ENCODE results near the gene SGK1. TPM values are rescaled to one million over a fixed set of nuclear protein-coding genes. Genes with fewer than 3 reads are reported as not detected.

Gene SGK1
- total RNA-seq, 1 experiment from 2014 or later = 95.2 TPM

- POLR2A ChIA-PET (ENCODE audit: unreplicated experiment) = no interaction called here
- Histone ChIP-seq H3K27me3 (ENCODE audit: low read length) (no peaks in the 10 kb centered on the region), H3K36me3 (ENCODE audit: low read depth, low read length) (no peaks in the 10 kb centered on the region), H3K9me3 (ENCODE audit: low read length) (no peaks in the 10 kb centered on the region), H2AFZ (ENCODE audit: low read length) (no peak overlapping the region), H3K79me2 (ENCODE audit: low read length) (no peaks in the 10 kb centered on the region), H4K20me1 (ENCODE audit: low read length) (no peaks in the 10 kb centered on the region), H3K27ac (ENCODE audit: low read length) (no peak overlapping the region), H3K9ac (ENCODE audit: low read length) (no peak overlapping the region), H3K4me1 (ENCODE audit: insufficient read depth, low read length) (no peaks in the 10 kb centered on the region), H3F3A (ENCODE audit: low read length, unreplicated experiment) (no peaks in the 10 kb centered on the region), H3K9me2 (replicated peaks; ENCODE audit: low read length) (no peaks in the 10 kb centered on the region), H3K4me2 (ENCODE audit: low read length) (no peak overlapping the region), H3K4me3 (ENCODE audit: low read length) (no peak overlapping the region)
- DNase-seq (no peak), ATAC-seq (no peak)
- intact Hi-C loops (cut with micrococcal nuclease) = no loop called here
- BruUV-seq (replicated peaks) = no TSS peak
- CTCF ChIA-PET = no interaction called here
- no peak for TF ChIP-seq EZH2 (IDR thresholded peaks at IDR 0.05; ENCODE audit: low read length, unreplicated experiment)
- no peak for TF ChIP-seq CTCF (conservative IDR thresholded peaks at IDR 0.05; ENCODE audit: low read depth, low read length)
- no peak for TF ChIP-seq EZH2phosphoT487 (IDR thresholded peaks at IDR 0.05; ENCODE audit: borderline replicate concordance, low read length)
Observed at GRCh38 chr6:134187751-134188150, 130.2 kb downstream of the SGK1 start.

GRCh38 chr6:134187154-134187553, 130.8 kb downstream of the SGK1 start:
- ATAC-seq = no peak
- BruUV-seq (replicated peaks) = no TSS peak
- CTCF ChIA-PET = no interaction called here

GRCh38 chr6:134186355-134186754, 131.6 kb downstream of the SGK1 start:
- H2AFZ ChIP-seq (ENCODE audit: low read length) = no peak overlapping the region
- no peak overlapping the region for H3K9ac ChIP-seq (ENCODE audit: low read length)
- no peaks in the 10 kb centered on the region for H3K27me3 ChIP-seq (ENCODE audit: low read length)
- ATAC-seq = no peak
- no peaks in the 10 kb centered on the region for H3K9me3 ChIP-seq (ENCODE audit: low read length)
- H3F3A ChIP-seq (ENCODE audit: low read length, unreplicated experiment) = no peaks in the 10 kb centered on the region
- CTCF ChIA-PET = no interaction called here
- no TSS peak for BruUV-seq (replicated peaks)
- H3K9me2 ChIP-seq (replicated peaks; ENCODE audit: low read length) = no peaks in the 10 kb centered on the region
- TF ChIP-seq EZH2phosphoT487 (IDR thresholded peaks at IDR 0.05; ENCODE audit: borderline replicate concordance, low read length) (no peak), EZH2 (IDR thresholded peaks at IDR 0.05; ENCODE audit: low read length, unreplicated experiment) (no peak), CTCF (conservative IDR thresholded peaks at IDR 0.05; ENCODE audit: low read depth, low read length) (no peak)
- POLR2A ChIA-PET (ENCODE audit: unreplicated experiment) = no interaction called here
- H3K27ac ChIP-seq (ENCODE audit: low read length) = no peak overlapping the region
- H3K4me2 ChIP-seq (ENCODE audit: low read length) = no peak overlapping the region
- no peaks in the 10 kb centered on the region for H3K36me3 ChIP-seq (ENCODE audit: low read depth, low read length)
- H3K79me2 ChIP-seq (ENCODE audit: low read length) = no peaks in the 10 kb centered on the region
- intact Hi-C loops (cut with micrococcal nuclease) = no loop called here
- no peak overlapping the region for H3K4me3 ChIP-seq (ENCODE audit: low read length)
- no peaks in the 10 kb centered on the region for H3K4me1 ChIP-seq (ENCODE audit: insufficient read depth, low read length)
- DNase-seq = no peak
- no peaks in the 10 kb centered on the region for H4K20me1 ChIP-seq (ENCODE audit: low read length)

More at GRCh38 chr6:134187154-134187553, 130.8 kb downstream of the SGK1 start:
- H3K4me3 ChIP-seq (ENCODE audit: low read length) = no peak overlapping the region
- TF ChIP-seq CTCF (conservative IDR thresholded peaks at IDR 0.05; ENCODE audit: low read depth, low read length) = no peak
- no peak for TF ChIP-seq EZH2phosphoT487 (IDR thresholded peaks at IDR 0.05; ENCODE audit: borderline replicate concordance, low read length)
- no peak for TF ChIP-seq EZH2 (IDR thresholded peaks at IDR 0.05; ENCODE audit: low read length, unreplicated experiment)
- no peak overlapping the region for H3K27ac ChIP-seq (ENCODE audit: low read length)
- H4K20me1 ChIP-seq (ENCODE audit: low read length) = no peaks in the 10 kb centered on the region
- no peak for DNase-seq
- no peaks in the 10 kb centered on the region for H3K9me3 ChIP-seq (ENCODE audit: low read length)
- intact Hi-C loops (cut with micrococcal nuclease) = no loop called here
- no peaks in the 10 kb centered on the region for H3K9me2 ChIP-seq (replicated peaks; ENCODE audit: low read length)
- H3K79me2 ChIP-seq (ENCODE audit: low read length) = no peaks in the 10 kb centered on the region
- H3K4me1 ChIP-seq (ENCODE audit: insufficient read depth, low read length) = no peaks in the 10 kb centered on the region
- no peaks in the 10 kb centered on the region for H3F3A ChIP-seq (ENCODE audit: low read length, unreplicated experiment)
- POLR2A ChIA-PET (ENCODE audit: unreplicated experiment) = no interaction called here
- no peak overlapping the region for H3K9ac ChIP-seq (ENCODE audit: low read length)
- no peak overlapping the region for H2AFZ ChIP-seq (ENCODE audit: low read length)
- no peaks in the 10 kb centered on the region for H3K27me3 ChIP-seq (ENCODE audit: low read length)
- H3K36me3 ChIP-seq (ENCODE audit: low read depth, low read length) = no peaks in the 10 kb centered on the region
- no peak overlapping the region for H3K4me2 ChIP-seq (ENCODE audit: low read length)
